H9 (cell line): ENCODE measurements around the gene FCN2. TPM values are rescaled to one million over a fixed set of nuclear protein-coding genes. Genes with fewer than 3 reads are reported as not detected.

ENCODE experiments used
- DNase-seq: peaks from one replicate; pipeline ENCODE4 v3.0.0-alpha.2; 2017
- H2AFZ ChIP-seq: one replicate; pipeline ENCODE4 v1.6.1; 2013; ENCODE audit warnings: mild to moderate bottlenecking, low read length, control low read depth, moderate library complexity
- H2AK5ac ChIP-seq: 2 replicates; pipeline ENCODE4 v1.6.1; 2013; ENCODE audit warnings: low read length, control low read depth, mixed read lengths; ENCODE audit not compliant: insufficient read length
- H2BK120ac ChIP-seq: one replicate; pipeline ENCODE4 v1.6.1; 2013; ENCODE audit warnings: low read depth, mild to moderate bottlenecking, low read length, control low read depth, inconsistent platforms; ENCODE audit not compliant: poor library complexity, severe bottlenecking
- H2BK12ac ChIP-seq: 2 replicates; pipeline ENCODE4 v1.6.1; 2013; ENCODE audit warnings: low read length, control low read depth, mixed read lengths, low read depth; ENCODE audit not compliant: insufficient read length
- H2BK15ac ChIP-seq: 2 replicates; pipeline ENCODE4 v1.6.1; 2013; ENCODE audit warnings: low read depth, low read length, control low read depth
- H2BK20ac ChIP-seq: one replicate; pipeline ENCODE4 v1.6.1; 2013; ENCODE audit warnings: low read depth, mild to moderate bottlenecking, low read length, control low read depth, inconsistent platforms; ENCODE audit not compliant: poor library complexity, severe bottlenecking
- H2BK5ac ChIP-seq: 2 replicates; pipeline ENCODE4 v1.6.1; 2013; ENCODE audit warnings: low read length, control low read depth, mixed read lengths; ENCODE audit not compliant: insufficient read length
- H3K14ac ChIP-seq: 2 replicates; pipeline ENCODE4 v1.6.1; 2013; ENCODE audit warnings: low read length, control low read depth; ENCODE audit not compliant: insufficient read depth
- H3K18ac ChIP-seq: 2 replicates; pipeline ENCODE4 v1.6.1; 2013; ENCODE audit warnings: low read depth, mild to moderate bottlenecking, mixed read lengths, low read length, control low read depth; ENCODE audit not compliant: insufficient read length
- H3K23ac ChIP-seq: 2 replicates; pipeline ENCODE4 v1.6.1; 2013; ENCODE audit warnings: low read length, control low read depth, mixed read lengths, low read depth; ENCODE audit not compliant: insufficient read length
- H3K23me2 ChIP-seq: 2 replicates; pipeline ENCODE4 v1.6.1; 2013; ENCODE audit warnings: low read depth, mild to moderate bottlenecking, mixed read lengths, low read length, control low read depth; ENCODE audit not compliant: insufficient read length, poor library complexity, severe bottlenecking
- H3K27ac ChIP-seq: 2 replicates; pipeline ENCODE4 v1.5.1; 2013; ENCODE audit warnings: low read length, control low read depth, mixed read lengths, low read depth; ENCODE audit not compliant: insufficient read length
- H3K27me3 ChIP-seq: 2 replicates; pipeline ENCODE4 v1.6.1; 2013; ENCODE audit warnings: low read length, control low read depth, inconsistent platforms; ENCODE audit not compliant: insufficient read depth
- H3K4ac ChIP-seq: 2 replicates; pipeline ENCODE4 v1.6.1; 2013; ENCODE audit warnings: low read depth, mild to moderate bottlenecking, control low read depth, inconsistent platforms, low read length, moderate library complexity
- H3K4me1 ChIP-seq: 2 replicates; pipeline ENCODE4 v1.6.1; 2013; ENCODE audit warnings: low read length, control low read depth, inconsistent platforms; ENCODE audit not compliant: insufficient read depth
- H3K4me2 ChIP-seq: 2 replicates; pipeline ENCODE4 v1.6.1; 2013; ENCODE audit warnings: low read length, control low read depth, mixed read lengths; ENCODE audit not compliant: insufficient read length, insufficient read depth
- H3K56ac ChIP-seq: 2 replicates; pipeline ENCODE4 v1.6.1; 2013; ENCODE audit warnings: low read depth, mild to moderate bottlenecking, mixed read lengths, low read length, control low read depth; ENCODE audit not compliant: insufficient read length
- H3K79me1 ChIP-seq: 2 replicates; pipeline ENCODE4 v1.6.1; 2013; ENCODE audit warnings: low read depth, mild to moderate bottlenecking, moderate library complexity, low read length, control low read depth, inconsistent platforms; ENCODE audit not compliant: insufficient read depth, poor library complexity, severe bottlenecking
- H3K79me2 ChIP-seq: 2 replicates; pipeline ENCODE4 v1.6.1; 2013; ENCODE audit warnings: low read length, control low read depth, inconsistent platforms; ENCODE audit not compliant: insufficient read depth
- H3K9ac ChIP-seq: 2 replicates; pipeline ENCODE4 v1.6.1; 2013; ENCODE audit warnings: low read length, control low read depth, mixed read lengths; ENCODE audit not compliant: insufficient read length; ENCODE audit errors: extremely low read depth
- H3K9me3 ChIP-seq: one replicate; pipeline ENCODE4 v1.6.1; 2013; ENCODE audit warnings: low read depth, low read length, inconsistent platforms; ENCODE audit not compliant: control insufficient read depth
- H3T11ph ChIP-seq: one replicate; pipeline ENCODE4 v1.6.1; 2013; ENCODE audit warnings: mild to moderate bottlenecking, low read length, control low read depth, inconsistent platforms
- H4K20me1 ChIP-seq: one replicate; pipeline ENCODE4 v1.6.1; 2013; ENCODE audit not compliant: control insufficient read depth, insufficient read length, insufficient read depth
- H4K5ac ChIP-seq: 2 replicates; pipeline ENCODE4 v1.6.1; 2013; ENCODE audit warnings: low read depth, mild to moderate bottlenecking, mixed read lengths, low read length, control low read depth; ENCODE audit not compliant: insufficient read length
- H4K8ac ChIP-seq: replicated peaks from 2 replicates; pipeline ENCODE4 v1.6.1; 2013; ENCODE audit warnings: low read length, control low read depth, mixed read lengths, low read depth; ENCODE audit not compliant: insufficient read length
- H4K91ac ChIP-seq: 2 replicates; pipeline ENCODE4 v1.6.1; 2013; ENCODE audit warnings: low read depth, mild to moderate bottlenecking, moderate library complexity, mixed read lengths, low read length, control low read depth; ENCODE audit not compliant: insufficient read length
- H3K27ac Mint-ChIP-seq, 3 experiments: 2 replicates in 2 of 3; 3 replicates in 1 of 3; pipeline ENCODE4 v1.8.0; 2020 to 2021; ENCODE audit warnings: mixed read lengths in 3 of 3, mild to moderate bottlenecking in 1 of 3, moderate library complexity in 1 of 3
- H3K27me3 Mint-ChIP-seq: 2 replicates; pipeline ENCODE4 v1.8.0; 2021; ENCODE audit warnings: low read depth, mild to moderate bottlenecking, moderate library complexity, mixed read lengths
- H3K36me3 Mint-ChIP-seq, 3 experiments: 2 replicates in 2 of 3; 3 replicates in 1 of 3; pipeline ENCODE4 v1.8.0; 2020 to 2021; ENCODE audit warnings: low read depth in 3 of 3, mixed read lengths in 3 of 3; ENCODE audit not compliant: insufficient read depth in 1 of 3
- H3K4me1 Mint-ChIP-seq, 2 experiments: 2 replicates each; pipeline ENCODE4 v1.8.0; 2020; ENCODE audit warnings: mixed read lengths in 2 of 2
- H3K4me3 Mint-ChIP-seq, 2 experiments: 2 replicates in 1 of 2; 3 replicates in 1 of 2; pipeline ENCODE4 v1.8.0; 2020 to 2021; ENCODE audit warnings: mild to moderate bottlenecking in 2 of 2, mixed read lengths in 2 of 2, moderate library complexity in 1 of 2
- H3K9me3 Mint-ChIP-seq, 2 experiments: 2 replicates in 1 of 2; 3 replicates in 1 of 2; pipeline ENCODE4 v1.8.0; 2020; ENCODE audit warnings: mild to moderate bottlenecking in 2 of 2, mixed read lengths in 2 of 2, moderate library complexity in 1 of 2
- WGBS: extraction: QIAGEN DNeasy Blood & Tissue Kit; methylation state at CpG from one replicate; pipeline ENCODE4 v1.1.7; 2013; ENCODE audit warnings: missing lambda C conversion rate, low lambda C conversion rate, mixed read lengths; ENCODE audit not compliant: insufficient read length; ENCODE audit errors: extremely low coverage; 5-methylcytosine and 5-hydroxymethylcytosine counted together
- total RNA-seq: library from RNA; stranded (reverse); gene quantifications from 2 replicates; pipeline ENCODE4 v1.2.1, GENCODE V29; 2021
- TF ChIP-seq, protein P1 (sequence below): fragments of 200-600 bp; sonication (generic); conservative IDR thresholded peaks from 3 replicates; pipeline ENCODE4 v1.8.0; 2021; ENCODE audit warnings: antibody characterized with exemption, mild to moderate bottlenecking

The FCN2 gene
- total RNA-seq, 1 experiment from 2014 or later, result not detected

- Mint-ChIP-seq H3K4me3 (no peak overlapping the region), H3K27ac (no peak overlapping the region), H3K9me3 (no peaks in the 10 kb centered on the region; a peak in 1 of 5 replicates), H3K36me3 (no peaks in the 10 kb centered on the region), H3K4me1 (no peaks in the 10 kb centered on the region), H3K27me3 (peaks cover 4% of the 10 kb centered on the region)
- Histone ChIP-seq H2BK12ac (no peak overlapping the region), H3K9me3 (no peaks in the 10 kb centered on the region), H3T11ph (no peak overlapping the region), H4K8ac (no peak overlapping the region), H3K4ac (no peak overlapping the region), H4K91ac (no peak overlapping the region), H3K56ac (no peak overlapping the region), H3K23me2 (no peaks in the 10 kb centered on the region), H2BK15ac (no peak overlapping the region), H2AK5ac (no peak overlapping the region), H4K5ac (no peak overlapping the region), H3K18ac (no peak overlapping the region), H3K9ac (no peak overlapping the region), H3K79me2 (no peaks in the 10 kb centered on the region), H3K14ac (no peak overlapping the region), H2BK20ac (no peak overlapping the region), H3K23ac (no peak overlapping the region), H2AFZ (no peak overlapping the region), H3K27me3 (no peaks in the 10 kb centered on the region), H3K79me1 (no peaks in the 10 kb centered on the region), H2BK120ac (no peak overlapping the region), H3K27ac (no peak overlapping the region), H2BK5ac (no peak overlapping the region), H4K20me1 (no peaks in the 10 kb centered on the region), H3K4me1 (no peaks in the 10 kb centered on the region), H3K4me2 (no peak overlapping the region)
- DNase-seq, result no peak
- TF ChIP-seq, protein P1, sequence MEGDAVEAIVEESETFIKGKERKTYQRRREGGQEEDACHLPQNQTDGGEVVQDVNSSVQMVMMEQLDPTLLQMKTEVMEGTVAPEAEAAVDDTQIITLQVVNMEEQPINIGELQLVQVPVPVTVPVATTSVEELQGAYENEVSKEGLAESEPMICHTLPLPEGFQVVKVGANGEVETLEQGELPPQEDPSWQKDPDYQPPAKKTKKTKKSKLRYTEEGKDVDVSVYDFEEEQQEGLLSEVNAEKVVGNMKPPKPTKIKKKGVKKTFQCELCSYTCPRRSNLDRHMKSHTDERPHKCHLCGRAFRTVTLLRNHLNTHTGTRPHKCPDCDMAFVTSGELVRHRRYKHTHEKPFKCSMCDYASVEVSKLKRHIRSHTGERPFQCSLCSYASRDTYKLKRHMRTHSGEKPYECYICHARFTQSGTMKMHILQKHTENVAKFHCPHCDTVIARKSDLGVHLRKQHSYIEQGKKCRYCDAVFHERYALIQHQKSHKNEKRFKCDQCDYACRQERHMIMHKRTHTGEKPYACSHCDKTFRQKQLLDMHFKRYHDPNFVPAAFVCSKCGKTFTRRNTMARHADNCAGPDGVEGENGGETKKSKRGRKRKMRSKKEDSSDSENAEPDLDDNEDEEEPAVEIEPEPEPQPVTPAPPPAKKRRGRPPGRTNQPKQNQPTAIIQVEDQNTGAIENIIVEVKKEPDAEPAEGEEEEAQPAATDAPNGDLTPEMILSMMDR, result no peak
- WGBS, result no CpG with 5 or more reads among the region's 7 CpGs
Observed at GRCh38 chr9:134925011-134925511, 44.5 kb downstream of the FCN2 start.
